HCT116 (cell line): ENCODE results near the gene ANKRD63. TPM values are rescaled to one million over a fixed set of nuclear protein-coding genes. Genes with fewer than 3 reads are reported as not detected.

Experiments
- ATAC-seq: fragments of 200-7000 bp; cut with Tn5 transposase; 2 replicates; pipeline ENCODE4 v1.9.1; 2020; ENCODE audit warnings: mild to moderate bottlenecking, moderate library complexity
- BruUV-seq: library from RNA; stranded (reverse); fragments of 400-500 nt; replicated peaks from 2 replicates; lab custom pipeline; 2021; lab: Mats Ljungman, UMichigan
- CTCF ChIA-PET: fragments of 300-600 bp; sonication (Branson Sonifier 250); formaldehyde crosslinking; loops from one replicate; lab custom pipeline; 2021; ENCODE audit warnings: antibody characterized with exemption; lab: Charles Lee
- POLR2A ChIA-PET: fragments of 300-600, 350-600 bp; sonication (Branson Sonifier 250); formaldehyde crosslinking; loops from one replicate; lab custom pipeline; 2021; ENCODE audit warnings: antibody characterized with exemption; lab: Charles Lee
- RAD21 ChIA-PET, 2 experiments: fragments of 300-600 bp; sonication (Branson Sonifier 250); formaldehyde crosslinking; loops; one replicate each; lab custom pipeline; 2023; ENCODE audit warnings: low total read pairs in 2 of 2; ENCODE audit not compliant: uncharacterized antibody in 2 of 2, unreplicated experiment in 2 of 2, low non-redundant PET in 1 of 2; lab: Charles Lee
- DNase-seq: peaks from one replicate; pipeline ENCODE4 v3.0.0-alpha.2; 2010; ENCODE audit warnings: low read depth, low spot score
- H2AFZ ChIP-seq: fragments of 200-600 bp; shearing (Covaris generic), sonication (generic); 2 replicates; pipeline ENCODE4 v1.6.1; 2017; ENCODE audit warnings: low read depth, mixed run types, mixed read lengths, antibody characterized with exemption, low read length; ENCODE audit not compliant: poor library complexity, severe bottlenecking
- H3K27ac ChIP-seq: 2 replicates; pipeline ENCODE4 v1.5.1; 2012; ENCODE audit warnings: low read depth, low read length
- H3K27me3 ChIP-seq: fragments of 200-600 bp; sonication (generic); 2 replicates; pipeline ENCODE4 v1.6.1; 2016; ENCODE audit warnings: mixed run types, low read length, mixed read lengths; ENCODE audit not compliant: insufficient read depth
- H3K36me3 ChIP-seq, 2 experiments: fragments of 200-500 bp in 1 of 2; fragments of 200-600 bp in 1 of 2; sonication (Bioruptor generic) in 1 of 2; sonication (generic) in 1 of 2; 2 replicates each; pipeline versions ENCODE4 v1.5.1 to v1.6.1; 2014 to 2016; ENCODE audit warnings: low read length in 2 of 2, inconsistent platforms in 1 of 2, mixed read lengths in 1 of 2, mixed run types in 1 of 2; ENCODE audit not compliant: insufficient read depth in 2 of 2, control insufficient read depth in 1 of 2
- H3K4me1 ChIP-seq, 2 experiments: fragments of 200-600 bp in 1 of 2; sonication (generic) in 1 of 2; 2 replicates each; pipeline versions ENCODE4 v1.5.1 to v1.6.1; 2012 to 2017; ENCODE audit warnings: low read length in 2 of 2, inconsistent platforms in 1 of 2, mild to moderate bottlenecking in 1 of 2, mixed read lengths in 1 of 2, mixed run types in 1 of 2, moderate library complexity in 1 of 2; ENCODE audit not compliant: insufficient read depth in 2 of 2, control insufficient read depth in 1 of 2
- H3K4me2 ChIP-seq: fragments of 200-600 bp; sonication (generic); 2 replicates; pipeline ENCODE4 v1.6.1; 2017; ENCODE audit warnings: mixed run types, low read length, mixed read lengths
- H3K4me3 ChIP-seq, 2 experiments: fragments of 200-600 bp in 1 of 2; sonication (generic) in 1 of 2; replicated peaks in 1 of 2; 2 replicates each; pipeline ENCODE4 v1.5.1; 2011 to 2016; ENCODE audit warnings: low read length in 2 of 2, control low read depth in 1 of 2, low read depth in 1 of 2, mild to moderate bottlenecking in 1 of 2, mixed read lengths in 1 of 2, mixed run types in 1 of 2
- H3K79me2 ChIP-seq: fragments of 200-600 bp; sonication (generic); 2 replicates; pipeline ENCODE4 v1.6.1; 2017; ENCODE audit warnings: mild to moderate bottlenecking, mixed run types, low read length, moderate library complexity, mixed read lengths; ENCODE audit not compliant: insufficient read depth
- H3K9ac ChIP-seq: fragments of 200-600 bp; sonication (generic); 2 replicates; pipeline ENCODE4 v1.6.1; 2016; ENCODE audit warnings: low read length, mixed read lengths
- H3K9me2 ChIP-seq: fragments of 200-600 bp; sonication (generic), shearing (Covaris generic); 2 replicates; pipeline ENCODE4 v1.6.1; 2017; ENCODE audit warnings: mixed run types, mild to moderate bottlenecking, moderate library complexity; ENCODE audit not compliant: insufficient read depth
- H3K9me3 ChIP-seq, 2 experiments: fragments of 200-500 bp in 1 of 2; fragments of 200-600 bp in 1 of 2; sonication (Bioruptor generic) in 1 of 2; sonication (generic) in 1 of 2; 2 replicates each; pipeline ENCODE4 v1.6.1; 2014 to 2017; ENCODE audit warnings: low read length in 2 of 2, mixed read lengths in 2 of 2, inconsistent platforms in 1 of 2, low read depth in 1 of 2, mild to moderate bottlenecking in 1 of 2, mixed run types in 1 of 2, moderate library complexity in 1 of 2; ENCODE audit not compliant: control insufficient read depth in 1 of 2, insufficient read depth in 1 of 2
- H4K20me1 ChIP-seq: fragments of 200-600 bp; sonication (generic), shearing (Covaris generic); 2 replicates; pipeline ENCODE4 v1.6.1; 2017; ENCODE audit warnings: mixed run types, mild to moderate bottlenecking, moderate library complexity; ENCODE audit not compliant: insufficient read depth
- CBX3 ChIP-seq: IDR thresholded peaks from 2 replicates; pipeline ENCODE4 v1.6.1; 2012; ENCODE audit warnings: low read depth
- CEBPB ChIP-seq: IDR thresholded peaks from 2 replicates; pipeline ENCODE4 v1.6.1; 2012; ENCODE audit warnings: low read depth
- intact Hi-C: fragments of 100-400 bp; cut with micrococcal nuclease; formaldehyde crosslinking; loops from 2 replicates; pipeline ENCODE4 v1.10.0; 2022
- total RNA-seq: library from RNA; stranded (reverse); gene quantifications from one replicate; pipeline ENCODE4 v1.2.1, GENCODE V29; 2021; ENCODE audit not compliant: unreplicated experiment
- TF ChIP-seq, protein P1 (sequence below), 3 experiments: fragments of 200-600 bp in 1 of 3; sonication (generic) in 1 of 3; IDR thresholded peaks in 2 of 3; conservative IDR thresholded peaks in 1 of 3; 2 replicates each; pipeline ENCODE4 v1.5.1; 2012 to 2017; ENCODE audit warnings: low read depth in 2 of 3, low read length in 2 of 3, antibody characterized with exemption in 1 of 3, borderline replicate concordance in 1 of 3, control low read depth in 1 of 3, mild to moderate bottlenecking in 1 of 3, mixed read lengths in 1 of 3, mixed run types in 1 of 3, moderate library complexity in 1 of 3; ENCODE audit not compliant: insufficient read depth in 1 of 3
- TF ChIP-seq, protein P2 (sequence below): IDR thresholded peaks from 2 replicates; pipeline ENCODE4 v1.6.1; 2011; ENCODE audit warnings: mild to moderate bottlenecking, low read length, moderate library complexity; ENCODE audit not compliant: insufficient replicate concordance; ENCODE audit errors: extremely low read depth

Gene ANKRD63
- total RNA-seq, 1 experiment from 2014 or later: 0.89 TPM

DNA sequence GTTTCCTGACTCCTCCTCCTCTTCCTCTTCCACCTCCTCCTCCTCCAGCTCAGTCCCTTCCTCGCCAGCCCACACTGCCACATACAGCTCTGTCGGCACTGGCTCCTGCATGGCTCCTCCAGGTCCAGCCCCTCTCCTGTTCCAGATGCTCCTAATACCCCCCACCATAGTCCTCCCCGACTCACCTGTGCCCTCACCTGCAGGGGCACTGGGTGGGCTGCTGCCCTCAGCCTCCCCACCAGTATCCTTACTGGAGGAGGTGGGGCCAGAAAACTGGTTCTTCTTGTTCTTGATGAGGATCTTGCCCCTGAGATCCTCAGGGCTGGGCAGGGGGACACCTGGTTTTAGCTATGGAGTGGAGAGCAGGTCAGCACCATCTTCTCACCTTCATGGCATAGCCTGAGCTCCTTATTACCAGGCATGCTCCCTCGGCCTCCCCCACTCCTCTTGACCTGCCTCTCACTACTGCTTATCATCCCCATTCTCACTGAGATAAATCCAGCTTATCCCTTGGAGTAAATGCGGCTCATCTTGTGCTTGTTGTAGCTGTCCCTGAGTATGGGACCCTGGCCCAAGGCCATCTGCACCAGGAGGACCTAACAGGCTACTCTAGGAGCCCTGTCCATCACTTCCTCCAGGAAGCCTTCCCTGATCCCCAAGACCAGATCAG lies 13.8 kb upstream of the ANKRD63 start:
- Histone ChIP-seq H3K79me2 (no peaks in the 10 kb centered on the region), H3K4me1 (peaks cover 5 to 8% of the 10 kb centered on the region in 2 experiments; a peak in 3 of 4 replicates), H3K4me2 (no peak overlapping the region), H3K27me3 (no peaks in the 10 kb centered on the region), H4K20me1 (no peaks in the 10 kb centered on the region), H3K27ac (no peak overlapping the region), H2AFZ (no peak overlapping the region), H3K4me3 (no peak overlapping the region), H3K9me3 (no peaks in the 10 kb centered on the region), H3K36me3 (no peaks in the 10 kb centered on the region), H3K9me2 (no peaks in the 10 kb centered on the region), H3K9ac (no peak overlapping the region)
- TF ChIP-seq CEBPB (no peak), CBX3 (no peak)
- TF ChIP-seq, protein P1, sequence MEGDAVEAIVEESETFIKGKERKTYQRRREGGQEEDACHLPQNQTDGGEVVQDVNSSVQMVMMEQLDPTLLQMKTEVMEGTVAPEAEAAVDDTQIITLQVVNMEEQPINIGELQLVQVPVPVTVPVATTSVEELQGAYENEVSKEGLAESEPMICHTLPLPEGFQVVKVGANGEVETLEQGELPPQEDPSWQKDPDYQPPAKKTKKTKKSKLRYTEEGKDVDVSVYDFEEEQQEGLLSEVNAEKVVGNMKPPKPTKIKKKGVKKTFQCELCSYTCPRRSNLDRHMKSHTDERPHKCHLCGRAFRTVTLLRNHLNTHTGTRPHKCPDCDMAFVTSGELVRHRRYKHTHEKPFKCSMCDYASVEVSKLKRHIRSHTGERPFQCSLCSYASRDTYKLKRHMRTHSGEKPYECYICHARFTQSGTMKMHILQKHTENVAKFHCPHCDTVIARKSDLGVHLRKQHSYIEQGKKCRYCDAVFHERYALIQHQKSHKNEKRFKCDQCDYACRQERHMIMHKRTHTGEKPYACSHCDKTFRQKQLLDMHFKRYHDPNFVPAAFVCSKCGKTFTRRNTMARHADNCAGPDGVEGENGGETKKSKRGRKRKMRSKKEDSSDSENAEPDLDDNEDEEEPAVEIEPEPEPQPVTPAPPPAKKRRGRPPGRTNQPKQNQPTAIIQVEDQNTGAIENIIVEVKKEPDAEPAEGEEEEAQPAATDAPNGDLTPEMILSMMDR (IDR thresholded peaks at IDR 0.05 in 2 of 3, conservative IDR thresholded peaks at IDR 0.05 in 1 of 3; ENCODE audit: borderline replicate concordance in 1 of 3, insufficient read depth in 1 of 3, low read depth in 2 of 3, low read length in 2 of 3): no peak
- TF ChIP-seq, protein P2, sequence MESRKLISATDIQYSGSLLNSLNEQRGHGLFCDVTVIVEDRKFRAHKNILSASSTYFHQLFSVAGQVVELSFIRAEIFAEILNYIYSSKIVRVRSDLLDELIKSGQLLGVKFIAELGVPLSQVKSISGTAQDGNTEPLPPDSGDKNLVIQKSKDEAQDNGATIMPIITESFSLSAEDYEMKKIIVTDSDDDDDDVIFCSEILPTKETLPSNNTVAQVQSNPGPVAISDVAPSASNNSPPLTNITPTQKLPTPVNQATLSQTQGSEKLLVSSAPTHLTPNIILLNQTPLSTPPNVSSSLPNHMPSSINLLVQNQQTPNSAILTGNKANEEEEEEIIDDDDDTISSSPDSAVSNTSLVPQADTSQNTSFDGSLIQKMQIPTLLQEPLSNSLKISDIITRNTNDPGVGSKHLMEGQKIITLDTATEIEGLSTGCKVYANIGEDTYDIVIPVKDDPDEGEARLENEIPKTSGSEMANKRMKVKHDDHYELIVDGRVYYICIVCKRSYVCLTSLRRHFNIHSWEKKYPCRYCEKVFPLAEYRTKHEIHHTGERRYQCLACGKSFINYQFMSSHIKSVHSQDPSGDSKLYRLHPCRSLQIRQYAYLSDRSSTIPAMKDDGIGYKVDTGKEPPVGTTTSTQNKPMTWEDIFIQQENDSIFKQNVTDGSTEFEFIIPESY: no peak
- no TSS peak for BruUV-seq
- ChIA-PET POLR2A (no interaction called here), CTCF (interaction anchor here (1.0 kb wide), 1 partner anchor 13 kb away, joined by 5 read pairs; no protein-coding TSS in a partner anchor), RAD21 (no interaction called here)
- no peak for DNase-seq
- ATAC-seq: no peak
- intact Hi-C loops: no loop called here
